Measurements from ENCODE around the gene COL26A1. TPM values are rescaled to one million over a fixed set of nuclear protein-coding genes. Genes with fewer than 3 reads are reported as not detected.

The COL26A1 gene
- polyA plus RNA-seq, 1 experiment: 0.48 TPM

DNA sequence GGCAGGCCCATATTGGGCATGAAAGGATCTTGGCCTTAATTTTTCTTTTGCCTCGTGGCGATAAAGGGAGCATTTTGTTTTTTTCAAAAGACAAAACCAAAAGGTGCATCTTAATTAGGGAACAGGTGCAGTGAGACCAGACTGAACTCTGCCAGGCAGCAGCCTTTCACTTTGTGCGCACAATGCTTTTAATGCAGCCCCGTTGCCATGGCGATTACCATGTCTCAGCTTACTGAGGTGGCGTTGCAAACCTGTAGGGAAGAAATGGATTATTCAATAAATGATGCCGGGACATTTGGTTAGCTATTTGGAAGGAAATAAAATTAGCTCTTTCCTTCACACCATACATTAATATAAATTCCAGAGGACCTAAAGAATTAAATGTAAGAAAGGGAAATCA lies 204.6 kb downstream of the COL26A1 start:
- CTCF ChIA-PET: interaction anchor here (0.7 to 1.4 kb wide), 3 partner anchors 8 to 92 kb away, joined by 3 to 4 read pairs (median 4); no protein-coding TSS in a partner anchor
- Histone ChIP-seq H3K4me3 (ENCODE audit: low read depth, low read length) (no peak overlapping the region), H3K36me3 (ENCODE audit: control insufficient read depth, insufficient read depth, low read length) (no peaks in the 10 kb centered on the region), H3K27me3 (ENCODE audit: control insufficient read depth, insufficient read depth, low read length) (peaks cover 3% of the 10 kb centered on the region; the same call in 1 of the 2 replicates)
- POLR2A ChIA-PET: no interaction called here
- DNase-seq (ENCODE audit: low read depth): no peak
- TF ChIP-seq, protein P1, sequence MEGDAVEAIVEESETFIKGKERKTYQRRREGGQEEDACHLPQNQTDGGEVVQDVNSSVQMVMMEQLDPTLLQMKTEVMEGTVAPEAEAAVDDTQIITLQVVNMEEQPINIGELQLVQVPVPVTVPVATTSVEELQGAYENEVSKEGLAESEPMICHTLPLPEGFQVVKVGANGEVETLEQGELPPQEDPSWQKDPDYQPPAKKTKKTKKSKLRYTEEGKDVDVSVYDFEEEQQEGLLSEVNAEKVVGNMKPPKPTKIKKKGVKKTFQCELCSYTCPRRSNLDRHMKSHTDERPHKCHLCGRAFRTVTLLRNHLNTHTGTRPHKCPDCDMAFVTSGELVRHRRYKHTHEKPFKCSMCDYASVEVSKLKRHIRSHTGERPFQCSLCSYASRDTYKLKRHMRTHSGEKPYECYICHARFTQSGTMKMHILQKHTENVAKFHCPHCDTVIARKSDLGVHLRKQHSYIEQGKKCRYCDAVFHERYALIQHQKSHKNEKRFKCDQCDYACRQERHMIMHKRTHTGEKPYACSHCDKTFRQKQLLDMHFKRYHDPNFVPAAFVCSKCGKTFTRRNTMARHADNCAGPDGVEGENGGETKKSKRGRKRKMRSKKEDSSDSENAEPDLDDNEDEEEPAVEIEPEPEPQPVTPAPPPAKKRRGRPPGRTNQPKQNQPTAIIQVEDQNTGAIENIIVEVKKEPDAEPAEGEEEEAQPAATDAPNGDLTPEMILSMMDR (IDR thresholded peaks at IDR 0.05; ENCODE audit: insufficient read depth, low read depth, low read length): no peak

DNA sequence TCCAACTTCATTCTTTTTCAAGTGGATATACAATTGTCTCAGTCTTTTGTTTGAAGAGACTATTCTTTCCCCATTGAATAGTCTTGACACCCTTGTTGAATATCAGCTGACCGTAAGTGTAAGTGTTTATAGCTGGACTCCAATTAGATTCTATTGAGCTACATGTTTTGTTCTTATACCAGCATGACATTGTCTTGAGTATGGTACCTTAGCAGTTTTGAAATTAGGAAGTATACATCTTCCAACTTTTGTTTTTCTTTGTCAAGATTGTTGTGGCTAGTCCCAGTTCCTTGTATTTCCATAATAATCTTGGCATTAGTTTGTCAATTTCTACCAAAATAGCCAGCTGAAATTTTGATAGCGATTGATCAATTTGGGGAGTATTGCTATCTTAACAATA lies 209.5 kb downstream of the COL26A1 start:
- TF ChIP-seq, protein P1 (IDR thresholded peaks at IDR 0.05; ENCODE audit: insufficient read depth, low read depth, low read length): no peak
- no peak for DNase-seq (ENCODE audit: low read depth)
- CTCF ChIA-PET: interaction anchor here (0.8 to 3.1 kb wide), 2 partner anchors 12 to 42 kb away, joined by 3 to 10 read pairs; no protein-coding TSS in a partner anchor
- H3K4me3 ChIP-seq (ENCODE audit: low read depth, low read length): no peak overlapping the region
- no peaks in the 10 kb centered on the region for H3K36me3 ChIP-seq (ENCODE audit: control insufficient read depth, insufficient read depth, low read length)
- H3K27me3 ChIP-seq (ENCODE audit: control insufficient read depth, insufficient read depth, low read length): peaks cover 1% of the 10 kb centered on the region; the same call in 1 of the 2 replicates
- POLR2A ChIA-PET: no interaction called here

DNA sequence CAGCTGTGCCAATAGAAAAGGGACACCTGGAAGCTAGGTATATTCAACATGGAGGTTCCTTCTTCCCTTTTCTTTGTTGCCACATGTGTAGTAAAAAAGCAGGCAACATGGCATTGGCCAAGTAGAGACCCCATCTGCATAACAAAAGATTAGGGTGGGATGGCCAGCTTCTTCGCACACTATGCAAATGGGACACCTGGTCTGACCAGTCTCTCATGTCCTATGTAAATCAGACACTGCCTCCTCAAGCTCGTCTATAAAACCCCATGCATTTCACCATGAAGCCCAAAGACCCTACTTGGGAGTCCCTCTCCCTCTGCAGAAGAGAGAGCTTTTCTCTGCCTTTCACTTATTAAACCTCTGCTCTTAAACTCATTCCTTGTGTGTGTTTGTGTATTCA lies 212.5 kb downstream of the COL26A1 start:
- H3K4me3 ChIP-seq (ENCODE audit: low read depth, low read length): no peak overlapping the region
- peaks cover 1% of the 10 kb centered on the region; the same call in 1 of the 2 replicates for H3K27me3 ChIP-seq (ENCODE audit: control insufficient read depth, insufficient read depth, low read length)
- H3K36me3 ChIP-seq (ENCODE audit: control insufficient read depth, insufficient read depth, low read length): no peaks in the 10 kb centered on the region
- POLR2A ChIA-PET: interaction anchor here (0.7 kb wide), 1 partner anchor 1488 kb away, joined by 3 read pairs; no protein-coding TSS in a partner anchor
- TF ChIP-seq, protein P1 (IDR thresholded peaks at IDR 0.05; ENCODE audit: insufficient read depth, low read depth, low read length): no peak
- no peak for DNase-seq (ENCODE audit: low read depth)
- CTCF ChIA-PET: interaction anchor here (0.6 to 1.4 kb wide), 3 partner anchors 8 to 248 kb away, joined by 3 to 4 read pairs (median 3); no protein-coding TSS in a partner anchor

DNA sequence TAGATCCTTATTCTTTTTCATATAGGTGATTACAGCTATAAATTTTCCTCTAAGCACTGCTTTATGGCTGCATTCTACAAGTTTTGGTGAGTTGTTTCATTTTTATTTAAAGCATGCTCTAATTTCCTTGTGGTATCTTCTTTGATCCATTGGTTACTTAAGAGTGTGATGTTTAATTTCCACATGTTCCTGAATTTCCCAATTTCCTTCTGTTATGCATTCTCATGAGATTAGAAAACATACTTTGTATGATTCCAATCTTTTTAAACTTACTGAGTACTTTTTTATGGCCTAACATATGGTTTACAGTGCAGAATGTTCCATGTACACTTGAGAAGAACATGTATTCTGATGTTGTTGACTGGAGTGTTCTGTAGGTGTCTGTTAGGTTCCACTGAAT lies 213.0 kb downstream of the COL26A1 start:
- ChIA-PET POLR2A (interaction anchor here (0.6 to 0.7 kb wide), 2 partner anchors 25 to 1489 kb away, joined by 3 to 14 read pairs; no protein-coding TSS in a partner anchor), CTCF (interaction anchor here (0.7 to 1.4 kb wide), 3 partner anchors 9 to 68 kb away, joined by 3 to 4 read pairs (median 3); no protein-coding TSS in a partner anchor)
- Histone ChIP-seq H3K36me3 (ENCODE audit: control insufficient read depth, insufficient read depth, low read length) (no peaks in the 10 kb centered on the region), H3K4me3 (ENCODE audit: low read depth, low read length) (no peak overlapping the region), H3K27me3 (ENCODE audit: control insufficient read depth, insufficient read depth, low read length) (peaks cover 1% of the 10 kb centered on the region; the same call in 1 of the 2 replicates)
- TF ChIP-seq, protein P1 (IDR thresholded peaks at IDR 0.05; ENCODE audit: insufficient read depth, low read depth, low read length): no peak
- peak; percentile 37 for DNase-seq (ENCODE audit: low read depth)

DNA sequence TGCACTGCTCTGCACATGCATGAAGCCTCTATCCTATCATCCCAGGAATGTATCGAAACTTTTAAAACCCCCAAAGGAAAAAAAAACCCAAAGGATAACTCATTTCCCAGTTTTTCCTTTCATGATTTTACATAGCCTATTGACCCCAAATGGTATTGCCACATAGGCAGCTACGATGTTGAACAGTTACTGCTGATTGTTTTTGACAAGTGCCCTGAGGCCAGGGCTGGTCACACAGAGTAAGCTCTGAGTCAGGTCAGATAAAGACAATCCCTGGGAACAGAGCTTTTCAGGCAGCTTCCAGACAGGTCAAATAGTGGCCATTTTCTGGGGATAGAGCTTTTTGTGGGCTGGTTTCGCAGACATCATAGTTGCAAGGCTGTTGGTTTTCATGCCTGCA lies 214.3 kb downstream of the COL26A1 start:
- Histone ChIP-seq H3K27me3 (ENCODE audit: control insufficient read depth, insufficient read depth, low read length) (peaks cover 1% of the 10 kb centered on the region; the same call in 1 of the 2 replicates), H3K4me3 (ENCODE audit: low read depth, low read length) (no peak overlapping the region), H3K36me3 (ENCODE audit: control insufficient read depth, insufficient read depth, low read length) (no peaks in the 10 kb centered on the region)
- no peak for DNase-seq (ENCODE audit: low read depth)
- TF ChIP-seq, protein P1 (IDR thresholded peaks at IDR 0.05; ENCODE audit: insufficient read depth, low read depth, low read length): no peak
- POLR2A ChIA-PET: no interaction called here
- CTCF ChIA-PET: interaction anchor here (0.8 kb wide), 1 partner anchor 695 kb away, joined by 3 read pairs; no protein-coding TSS in a partner anchor

Measured in BJ (cell line).